ENCODE measurements around the gene ST7. TPM values are rescaled to one million over a fixed set of nuclear protein-coding genes. Genes with fewer than 3 reads are reported as not detected.
A peak's percentile ranks its signal among the peaks of the same experiment; 100 is the strongest.

Gene ST7
- total and polyA plus RNA-seq, 2 donors (not counting 1 experiment from before 2014, with no cell fraction given), result 2.3 to 4.6 TPM

DNA sequence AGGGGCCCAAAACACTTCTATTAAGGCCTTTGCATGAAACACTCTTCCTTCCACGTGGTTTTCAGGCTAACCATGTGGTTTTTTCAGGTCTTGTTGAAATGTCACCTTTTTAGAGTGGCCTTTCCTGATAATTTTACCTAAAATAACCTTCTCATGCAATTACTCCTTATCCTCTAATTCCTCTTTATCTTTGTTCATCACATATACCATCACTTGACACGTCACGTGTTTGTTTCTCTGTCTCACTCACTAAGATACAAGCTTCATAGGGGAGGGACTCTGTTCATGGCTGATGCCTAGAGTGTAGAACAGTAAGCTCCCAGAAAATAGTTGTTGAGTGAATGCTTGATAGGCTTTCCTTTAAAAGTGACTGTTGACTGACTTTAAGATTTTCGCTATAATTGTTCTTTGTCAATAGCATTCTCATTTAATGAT is 63.7 kb downstream of the ST7 start:
- Histone ChIP-seq H2AFZ (ENCODE audit: insufficient read depth, low read depth, low read length, poor library complexity, severe bottlenecking) (no peak overlapping the region), H3K79me2 (ENCODE audit: control insufficient read depth, insufficient read depth, low read length) (no peaks in the 10 kb centered on the region), H3K27ac (ENCODE audit: low read length in 2 of 2) (no peak overlapping the region), H3K36me3 (replicated peaks in 1 of 2; ENCODE audit: control extremely low read depth in 1 of 2, control insufficient read depth in 1 of 2, extremely low read depth in 1 of 2, insufficient read depth in 2 of 2, low read length in 1 of 2) (no peaks in the 10 kb centered on the region), H3K4me2 (replicated peaks; ENCODE audit: low read depth, low read length, poor library complexity, severe bottlenecking) (no peak overlapping the region), H4K20me1 (ENCODE audit: control insufficient read depth, insufficient read depth, low read length, poor library complexity, severe bottlenecking) (no peaks in the 10 kb centered on the region), H3K4me1 (ENCODE audit: control insufficient read depth in 2 of 2, insufficient read depth in 2 of 2, low read length in 2 of 2) (no peaks in the 10 kb centered on the region), H3K9me3 (ENCODE audit: control extremely low read depth in 1 of 3, control insufficient read depth in 2 of 3, insufficient read depth in 1 of 3, low read length in 2 of 3) (no peaks in the 10 kb centered on the region), H3K4me3 (ENCODE audit: control extremely low read depth in 1 of 5, extremely low read depth in 1 of 5, insufficient read depth in 1 of 5, low read depth in 2 of 5, low read length in 4 of 5) (no peak overlapping the region), H3K9ac (ENCODE audit: low read length) (no peak overlapping the region), H3K27me3 (replicated peaks in 1 of 4; ENCODE audit: control extremely low read depth in 1 of 4, control insufficient read depth in 3 of 4, insufficient read depth in 4 of 4, low read length in 3 of 4) (no peaks in the 10 kb centered on the region)
- Mint-ChIP-seq H3K27ac (no peak overlapping the region), H3K4me3 (peak overlapping the region; percentile 4), H3K9me3 (ENCODE audit: insufficient read depth) (no peaks in the 10 kb centered on the region), H3K27me3 (no peaks in the 10 kb centered on the region), H3K4me1 (peaks cover 16% of the 10 kb centered on the region)
- CTCF ChIA-PET, result interaction anchor here (1.1 kb wide), 1 partner anchor 109 kb away, joined by 3 read pairs; no protein-coding TSS in a partner anchor
- intact Hi-C loops (cut with micrococcal nuclease), result no loop called here
- WGBS (ENCODE audit: insufficient coverage), result 40% methylated on average over 1 of the region's 4 CpGs
- TF ChIP-seq, protein P1, sequence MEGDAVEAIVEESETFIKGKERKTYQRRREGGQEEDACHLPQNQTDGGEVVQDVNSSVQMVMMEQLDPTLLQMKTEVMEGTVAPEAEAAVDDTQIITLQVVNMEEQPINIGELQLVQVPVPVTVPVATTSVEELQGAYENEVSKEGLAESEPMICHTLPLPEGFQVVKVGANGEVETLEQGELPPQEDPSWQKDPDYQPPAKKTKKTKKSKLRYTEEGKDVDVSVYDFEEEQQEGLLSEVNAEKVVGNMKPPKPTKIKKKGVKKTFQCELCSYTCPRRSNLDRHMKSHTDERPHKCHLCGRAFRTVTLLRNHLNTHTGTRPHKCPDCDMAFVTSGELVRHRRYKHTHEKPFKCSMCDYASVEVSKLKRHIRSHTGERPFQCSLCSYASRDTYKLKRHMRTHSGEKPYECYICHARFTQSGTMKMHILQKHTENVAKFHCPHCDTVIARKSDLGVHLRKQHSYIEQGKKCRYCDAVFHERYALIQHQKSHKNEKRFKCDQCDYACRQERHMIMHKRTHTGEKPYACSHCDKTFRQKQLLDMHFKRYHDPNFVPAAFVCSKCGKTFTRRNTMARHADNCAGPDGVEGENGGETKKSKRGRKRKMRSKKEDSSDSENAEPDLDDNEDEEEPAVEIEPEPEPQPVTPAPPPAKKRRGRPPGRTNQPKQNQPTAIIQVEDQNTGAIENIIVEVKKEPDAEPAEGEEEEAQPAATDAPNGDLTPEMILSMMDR (IDR thresholded peaks at IDR 0.05), result no peak
- ATAC-seq (ENCODE audit: low read depth) (no peak), DNase-seq (no peak)
- POLR2A ChIA-PET, result no interaction called here

DNA sequence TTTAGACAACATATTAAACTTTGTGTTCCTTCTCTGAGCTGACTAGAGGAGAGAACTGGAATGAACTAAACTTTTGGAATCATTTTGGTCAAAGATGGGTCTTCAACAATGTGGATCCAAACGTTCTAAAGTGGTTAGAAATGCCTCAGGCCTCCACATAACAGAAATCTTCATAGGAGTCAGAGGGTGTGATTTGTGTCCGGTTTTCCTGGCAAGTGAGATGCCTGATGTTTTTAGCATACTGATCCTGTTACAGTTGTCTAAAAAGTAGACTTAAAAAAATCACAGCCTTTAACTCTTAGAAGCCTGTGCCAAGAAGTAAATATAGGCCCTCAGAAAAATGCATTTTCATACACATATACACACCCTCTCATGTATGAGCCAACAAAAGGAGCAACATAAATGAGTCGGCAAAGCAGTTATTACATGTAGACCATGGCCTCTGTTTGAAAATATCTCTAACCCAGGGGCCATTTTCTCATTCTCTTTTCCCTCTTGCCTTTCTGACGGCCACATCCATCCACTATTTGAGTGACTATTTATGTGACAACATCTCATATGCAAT is 64.5 kb downstream of the ST7 start:
- ATAC-seq (ENCODE audit: low read depth) (no peak), DNase-seq (no peak)
- WGBS (ENCODE audit: insufficient coverage), result 88% methylated on average over 1 of the region's 4 CpGs
- Mint-ChIP-seq H3K27ac (no peak overlapping the region), H3K27me3 (no peaks in the 10 kb centered on the region), H3K9me3 (ENCODE audit: insufficient read depth) (no peaks in the 10 kb centered on the region), H3K4me3 (no peak overlapping the region), H3K4me1 (peaks cover 14% of the 10 kb centered on the region)
- intact Hi-C loops (cut with micrococcal nuclease), result no loop called here
- Histone ChIP-seq H3K4me2 (replicated peaks; ENCODE audit: low read depth, low read length, poor library complexity, severe bottlenecking) (no peak overlapping the region), H3K36me3 (replicated peaks in 1 of 2; ENCODE audit: control extremely low read depth in 1 of 2, control insufficient read depth in 1 of 2, extremely low read depth in 1 of 2, insufficient read depth in 2 of 2, low read length in 1 of 2) (no peaks in the 10 kb centered on the region), H3K9me3 (ENCODE audit: control extremely low read depth in 1 of 3, control insufficient read depth in 2 of 3, insufficient read depth in 1 of 3, low read length in 2 of 3) (no peaks in the 10 kb centered on the region), H3K9ac (ENCODE audit: low read length) (no peak overlapping the region), H3K27me3 (replicated peaks in 1 of 4; ENCODE audit: control extremely low read depth in 1 of 4, control insufficient read depth in 3 of 4, insufficient read depth in 4 of 4, low read length in 3 of 4) (no peaks in the 10 kb centered on the region), H4K20me1 (ENCODE audit: control insufficient read depth, insufficient read depth, low read length, poor library complexity, severe bottlenecking) (no peaks in the 10 kb centered on the region), H3K4me1 (ENCODE audit: control insufficient read depth in 2 of 2, insufficient read depth in 2 of 2, low read length in 2 of 2) (no peaks in the 10 kb centered on the region), H3K79me2 (ENCODE audit: control insufficient read depth, insufficient read depth, low read length) (no peaks in the 10 kb centered on the region), H3K27ac (ENCODE audit: low read length in 2 of 2) (no peak overlapping the region), H3K4me3 (ENCODE audit: control extremely low read depth in 1 of 5, extremely low read depth in 1 of 5, insufficient read depth in 1 of 5, low read depth in 2 of 5, low read length in 4 of 5) (no peak overlapping the region), H2AFZ (ENCODE audit: insufficient read depth, low read depth, low read length, poor library complexity, severe bottlenecking) (no peak overlapping the region)
- CTCF ChIA-PET, result interaction anchor here (1.1 kb wide), 1 partner anchor 108 kb away, joined by 3 read pairs; no protein-coding TSS in a partner anchor
- POLR2A ChIA-PET, result no interaction called here
- no peak for TF ChIP-seq EZH2 (IDR thresholded peaks at IDR 0.05; ENCODE audit: borderline replicate concordance, insufficient read depth, low read depth, low read length, poor library complexity, severe bottlenecking)
- TF ChIP-seq, protein P1 (IDR thresholded peaks at IDR 0.05), result no peak
